D721Med (cell line): ENCODE results near the gene RPRD1B.

Source experiments
- DNase-seq: peaks from one replicate; pipeline ENCODE4 v3.0.0; 2011; ENCODE audit warnings: low spot score; ENCODE audit not compliant: insufficient read length
- FAIRE-seq: peaks from 2 replicates; lab custom pipeline; 2011; peaks lifted over from hg19 to GRCh38; lab: Jason Lieb, UNC
- TF ChIP-seq, protein P1 (sequence below): IDR thresholded peaks from 2 replicates; pipeline ENCODE4 v1.5.1; 2012; ENCODE audit warnings: mild to moderate bottlenecking, control low read depth; ENCODE audit not compliant: insufficient read depth; ENCODE audit errors: missing control alignments

RPRD1B gene

DNA sequence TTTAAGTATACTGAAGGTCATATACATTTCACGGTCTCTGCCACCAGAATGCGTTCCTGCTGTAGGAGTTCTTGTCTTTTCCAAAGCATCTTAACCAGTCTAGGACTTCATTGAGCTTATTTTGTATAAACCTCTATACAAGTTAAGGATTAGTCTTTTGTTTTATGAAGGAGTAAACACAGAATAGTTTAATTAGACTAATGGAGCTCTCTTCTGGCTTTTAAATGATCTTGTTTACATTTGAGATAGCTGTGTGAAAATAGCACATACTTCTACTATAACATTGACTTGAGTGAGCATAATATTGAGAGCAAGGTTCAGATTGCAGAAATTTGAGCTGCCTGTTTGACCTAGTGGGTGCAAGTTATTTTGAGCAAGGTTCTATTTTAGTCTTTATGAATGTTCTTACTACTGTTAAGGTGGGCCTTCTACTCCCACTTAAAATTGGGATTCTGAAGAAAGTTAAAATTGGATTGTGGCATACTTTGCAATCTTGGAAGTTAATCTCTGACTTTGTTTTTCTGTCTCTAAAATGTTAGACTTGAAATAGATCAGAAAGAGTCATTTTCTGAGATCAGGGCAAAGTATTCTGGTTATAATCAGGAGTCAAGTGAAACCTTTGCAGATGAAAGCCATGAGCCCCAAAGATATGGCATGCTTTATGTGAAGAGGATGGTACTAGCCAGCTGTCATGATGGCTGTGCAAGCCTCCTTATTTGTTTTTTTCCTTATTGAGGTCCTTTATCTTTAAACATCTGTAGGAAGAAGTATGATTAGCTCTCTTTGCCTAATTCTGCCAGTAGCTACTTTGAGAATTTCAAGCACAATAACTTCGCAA, 41.8 kb downstream of the RPRD1B start:
- DNase-seq (no peak), FAIRE-seq (no peak)
- TF ChIP-seq, protein P1, sequence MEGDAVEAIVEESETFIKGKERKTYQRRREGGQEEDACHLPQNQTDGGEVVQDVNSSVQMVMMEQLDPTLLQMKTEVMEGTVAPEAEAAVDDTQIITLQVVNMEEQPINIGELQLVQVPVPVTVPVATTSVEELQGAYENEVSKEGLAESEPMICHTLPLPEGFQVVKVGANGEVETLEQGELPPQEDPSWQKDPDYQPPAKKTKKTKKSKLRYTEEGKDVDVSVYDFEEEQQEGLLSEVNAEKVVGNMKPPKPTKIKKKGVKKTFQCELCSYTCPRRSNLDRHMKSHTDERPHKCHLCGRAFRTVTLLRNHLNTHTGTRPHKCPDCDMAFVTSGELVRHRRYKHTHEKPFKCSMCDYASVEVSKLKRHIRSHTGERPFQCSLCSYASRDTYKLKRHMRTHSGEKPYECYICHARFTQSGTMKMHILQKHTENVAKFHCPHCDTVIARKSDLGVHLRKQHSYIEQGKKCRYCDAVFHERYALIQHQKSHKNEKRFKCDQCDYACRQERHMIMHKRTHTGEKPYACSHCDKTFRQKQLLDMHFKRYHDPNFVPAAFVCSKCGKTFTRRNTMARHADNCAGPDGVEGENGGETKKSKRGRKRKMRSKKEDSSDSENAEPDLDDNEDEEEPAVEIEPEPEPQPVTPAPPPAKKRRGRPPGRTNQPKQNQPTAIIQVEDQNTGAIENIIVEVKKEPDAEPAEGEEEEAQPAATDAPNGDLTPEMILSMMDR = no peak

DNA sequence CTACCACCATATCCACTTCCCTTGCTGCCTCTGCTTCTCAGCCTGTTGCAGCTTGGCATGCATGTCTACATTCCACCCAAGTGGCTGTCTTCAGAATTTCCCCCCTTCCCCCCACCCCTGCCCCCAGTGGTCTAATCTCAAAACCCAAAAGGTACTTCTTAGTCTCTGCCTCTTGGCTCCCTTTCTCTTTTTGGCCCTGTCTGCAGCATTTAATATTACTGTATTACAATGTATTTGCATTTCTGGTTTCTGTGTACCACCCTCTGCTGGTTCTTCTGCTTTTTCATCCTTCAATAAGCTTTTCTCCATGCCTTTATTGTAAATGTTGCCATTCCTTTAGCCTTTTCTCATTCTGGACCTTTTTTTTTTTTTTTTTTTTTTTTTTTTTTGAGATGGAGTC, 43.0 kb downstream of the RPRD1B start:
- no peak for FAIRE-seq
- TF ChIP-seq, protein P1 = no peak
- DNase-seq = no peak

DNA sequence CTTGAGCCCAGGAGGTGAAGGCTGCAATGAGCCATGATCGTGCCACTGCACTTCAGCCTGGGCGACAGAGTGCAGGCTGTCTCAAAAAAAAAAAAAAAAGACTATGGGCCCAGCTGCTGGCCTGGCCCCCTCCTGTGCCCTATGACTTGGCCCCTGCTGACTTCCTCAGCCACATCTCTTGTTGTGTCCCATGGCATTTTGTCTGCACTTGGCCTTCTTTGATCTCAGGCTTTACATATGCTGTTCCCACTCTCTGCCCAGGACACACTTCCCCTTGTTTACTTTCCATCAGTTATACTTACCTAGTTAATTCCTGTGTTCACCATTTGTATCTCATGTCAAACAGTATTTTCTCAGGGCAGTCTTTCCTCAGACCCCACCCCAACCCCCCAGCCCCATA, 44.5 kb downstream of the RPRD1B start:
- FAIRE-seq (no peak), DNase-seq (no peak)
- TF ChIP-seq, protein P1 = no peak

DNA sequence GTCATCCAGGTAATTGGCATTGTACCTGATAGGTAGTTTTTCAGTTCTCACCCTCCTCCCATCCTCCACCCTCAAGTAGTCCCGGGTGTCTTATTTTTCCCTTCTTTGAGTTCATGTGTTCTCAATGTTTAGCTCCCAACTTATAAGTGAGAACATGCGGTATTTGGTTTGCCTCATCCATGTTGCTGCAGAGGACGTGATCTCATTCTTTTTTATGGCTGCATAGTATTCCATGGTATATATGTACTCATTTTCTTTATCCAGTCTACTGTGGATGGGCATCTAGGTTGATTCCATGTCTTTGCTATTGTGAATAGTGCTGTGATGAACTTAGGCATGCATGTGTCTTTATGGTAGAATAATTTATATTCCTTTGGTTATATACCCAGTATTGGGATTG, 45.8 kb downstream of the RPRD1B start:
- TF ChIP-seq, protein P1 = no peak
- DNase-seq = no peak
- FAIRE-seq = no peak

DNA sequence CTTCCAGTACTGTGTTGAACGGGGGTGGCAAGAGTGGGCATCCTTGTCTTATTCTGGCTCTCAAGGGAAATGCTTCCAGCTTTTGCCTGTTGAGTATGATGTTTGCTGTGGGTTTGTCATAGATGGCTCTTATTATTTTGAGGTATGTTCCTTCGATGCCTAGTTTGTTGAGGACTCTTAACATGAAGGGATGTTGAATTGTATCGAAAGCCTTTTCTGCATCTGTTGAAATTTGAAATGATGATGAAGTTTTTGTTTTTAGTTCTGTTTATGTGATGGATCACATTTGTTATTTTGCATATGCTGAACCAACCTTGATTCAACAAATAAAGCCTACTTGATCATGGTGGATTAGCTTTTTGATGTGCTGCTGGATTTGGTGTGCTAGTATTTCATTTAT, 48.0 kb downstream of the RPRD1B start:
- TF ChIP-seq, protein P1 = no peak
- FAIRE-seq (no peak), DNase-seq (no peak)

DNA sequence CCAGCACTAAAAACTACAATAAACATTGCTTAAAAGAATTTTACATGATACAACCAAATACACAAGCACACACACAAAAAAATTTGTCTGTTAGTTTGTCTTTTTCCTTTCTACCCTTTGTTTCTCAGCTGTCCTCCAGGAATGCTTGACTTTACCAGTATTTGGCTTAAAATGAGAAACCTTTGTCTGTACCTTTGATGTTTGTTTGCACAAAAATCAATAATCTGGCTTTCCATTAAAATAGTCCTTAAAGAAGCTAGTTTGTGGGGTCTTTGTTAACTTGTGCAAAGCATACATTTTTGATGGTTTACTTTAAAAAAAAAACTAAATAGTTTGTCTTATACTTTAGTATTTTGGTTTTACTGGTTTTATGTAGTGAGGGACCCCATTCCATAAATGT, 49.3 kb downstream of the RPRD1B start:
- TF ChIP-seq, protein P1 = no peak
- no peak for FAIRE-seq
- no peak for DNase-seq
